DND-41 (cell line): ENCODE results near the gene SULT2B1.

Experiments
- ATAC-seq: fragments of 200-7000 bp; cut with Tn5 transposase; 3 replicates; pipeline ENCODE4 v1.9.1; 2021; ENCODE audit warnings: low read depth; ENCODE audit not compliant: insufficient read depth
- DNase-seq: peaks from one replicate; pipeline ENCODE4 v3.0.0-alpha.2; 2020
- H2AFZ ChIP-seq: 2 replicates; pipeline ENCODE4 v1.6.0; 2012; ENCODE audit warnings: low read depth, low read length
- H3K27ac ChIP-seq: 2 replicates; pipeline ENCODE4 v1.5.1; 2012; ENCODE audit warnings: low read length, inconsistent platforms
- H3K27me3 ChIP-seq: fragments of 200-600 bp; sonication (generic); 2 replicates; pipeline ENCODE4 v1.6.0; 2012; ENCODE audit warnings: low read length, mild to moderate bottlenecking, inconsistent platforms; ENCODE audit not compliant: insufficient read depth, poor library complexity
- H3K36me3 ChIP-seq: 2 replicates; pipeline ENCODE4 v1.5.1; 2012; ENCODE audit warnings: low read length, inconsistent platforms; ENCODE audit not compliant: insufficient read depth
- H3K4me1 ChIP-seq: 2 replicates; pipeline ENCODE4 v1.5.1; 2012; ENCODE audit warnings: mild to moderate bottlenecking, low read length; ENCODE audit not compliant: insufficient read depth
- H3K4me2 ChIP-seq: 2 replicates; pipeline ENCODE4 v1.6.0; 2012; ENCODE audit warnings: mild to moderate bottlenecking, moderate library complexity, low read length, inconsistent platforms; ENCODE audit not compliant: insufficient read depth
- H3K4me3 ChIP-seq, 2 experiments: fragments of 200-600 bp in 1 of 2; shearing (Covaris generic) in 1 of 2; 2 replicates each; pipeline ENCODE4 v1.5.1; 2012 to 2016; ENCODE audit warnings: inconsistent platforms in 2 of 2, low read length in 2 of 2, mild to moderate bottlenecking in 2 of 2, low read depth in 1 of 2, moderate library complexity in 1 of 2
- H3K79me2 ChIP-seq: 2 replicates; pipeline ENCODE4 v1.6.0; 2012; ENCODE audit warnings: low read length, inconsistent platforms; ENCODE audit not compliant: insufficient read depth
- H3K9ac ChIP-seq: 2 replicates; pipeline ENCODE4 v1.6.0; 2012; ENCODE audit warnings: low read depth, mild to moderate bottlenecking, inconsistent platforms, low read length, moderate library complexity
- H3K9me3 ChIP-seq: 2 replicates; pipeline ENCODE4 v1.5.1; 2012; ENCODE audit warnings: low read length, moderate library complexity, mild to moderate bottlenecking, inconsistent platforms; ENCODE audit not compliant: insufficient read depth, severe bottlenecking
- H4K20me1 ChIP-seq: 2 replicates; pipeline ENCODE4 v1.6.0; 2012; ENCODE audit warnings: low read length; ENCODE audit not compliant: insufficient read depth
- CTCF ChIP-seq: IDR thresholded peaks from 2 replicates; pipeline ENCODE4 v1.5.1; 2012; ENCODE audit warnings: borderline replicate concordance, low read length, moderate library complexity, mild to moderate bottlenecking; ENCODE audit not compliant: poor library complexity, severe bottlenecking; ENCODE audit errors: extremely low read depth
- EZH2 ChIP-seq: IDR thresholded peaks from 3 replicates; pipeline ENCODE4 v1.6.1; 2012; ENCODE audit warnings: borderline replicate concordance, low read depth, mild to moderate bottlenecking, moderate library complexity, low read length, inconsistent platforms; ENCODE audit not compliant: severe bottlenecking

Gene SULT2B1

GRCh38 chr19:48553676-48554384 lies 1.9 kb downstream of the SULT2B1 start:
- Histone ChIP-seq H4K20me1 (no peaks in the 10 kb centered on the region), H3K4me1 (no peaks in the 10 kb centered on the region), H3K4me2 (no peak overlapping the region), H3K27me3 (no peaks in the 10 kb centered on the region), H2AFZ (no peak overlapping the region), H3K9ac (no peak overlapping the region), H3K36me3 (no peaks in the 10 kb centered on the region), H3K27ac (no peak overlapping the region), H3K79me2 (no peaks in the 10 kb centered on the region), H3K9me3 (no peaks in the 10 kb centered on the region), H3K4me3 (no peak overlapping the region)
- TF ChIP-seq CTCF (no peak), EZH2 (no peak)
- DNase-seq (no peak), ATAC-seq (no peak)

DNA sequence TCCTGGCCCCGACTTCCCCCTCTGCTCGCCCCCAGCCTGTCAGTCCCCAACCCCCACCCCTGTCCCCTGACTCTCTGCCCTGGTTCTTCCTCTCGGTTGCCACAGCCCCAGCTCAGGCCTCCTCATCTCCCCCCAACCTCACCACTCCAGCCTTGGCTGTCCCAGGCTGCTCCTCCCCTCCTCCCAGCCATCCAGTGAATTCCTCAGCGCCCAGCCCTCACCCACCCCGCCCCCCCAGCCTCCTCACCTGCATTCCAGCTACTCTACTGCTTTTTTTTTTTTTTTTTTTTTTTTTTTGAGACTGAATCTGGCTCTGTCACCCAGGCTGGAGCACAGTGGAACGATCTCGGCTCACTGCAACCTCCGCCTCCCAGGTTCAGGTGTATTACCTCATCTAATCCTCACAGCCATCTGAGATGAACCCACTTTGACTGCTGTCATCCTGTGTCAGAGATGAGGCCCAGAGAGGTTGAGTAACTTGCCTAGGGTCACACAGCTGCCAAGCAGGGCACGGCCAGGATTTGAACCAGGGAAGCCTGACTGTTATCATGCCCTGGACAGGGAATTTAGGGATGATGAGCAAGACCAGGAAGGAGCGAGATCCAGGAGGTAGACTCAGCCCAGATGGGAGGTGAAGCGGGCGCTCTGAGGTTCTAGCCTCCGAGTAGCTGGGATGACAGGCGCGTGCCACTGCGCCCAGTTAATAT lies 2.6 kb downstream of the SULT2B1 start:
- no peak for TF ChIP-seq CTCF
- TF ChIP-seq EZH2 = no peak
- H3K9me3 ChIP-seq = no peaks in the 10 kb centered on the region
- H3K36me3 ChIP-seq = no peaks in the 10 kb centered on the region
- no peak overlapping the region for H3K27ac ChIP-seq
- no peak overlapping the region for H3K9ac ChIP-seq
- no peaks in the 10 kb centered on the region for H3K27me3 ChIP-seq
- H4K20me1 ChIP-seq = no peaks in the 10 kb centered on the region
- H2AFZ ChIP-seq = no peak overlapping the region
- ATAC-seq (no peak), DNase-seq (no peak)
- H3K4me1 ChIP-seq = no peaks in the 10 kb centered on the region
- no peak overlapping the region for H3K4me2 ChIP-seq
- H3K4me3 ChIP-seq = no peak overlapping the region
- no peaks in the 10 kb centered on the region for H3K79me2 ChIP-seq

DNA sequence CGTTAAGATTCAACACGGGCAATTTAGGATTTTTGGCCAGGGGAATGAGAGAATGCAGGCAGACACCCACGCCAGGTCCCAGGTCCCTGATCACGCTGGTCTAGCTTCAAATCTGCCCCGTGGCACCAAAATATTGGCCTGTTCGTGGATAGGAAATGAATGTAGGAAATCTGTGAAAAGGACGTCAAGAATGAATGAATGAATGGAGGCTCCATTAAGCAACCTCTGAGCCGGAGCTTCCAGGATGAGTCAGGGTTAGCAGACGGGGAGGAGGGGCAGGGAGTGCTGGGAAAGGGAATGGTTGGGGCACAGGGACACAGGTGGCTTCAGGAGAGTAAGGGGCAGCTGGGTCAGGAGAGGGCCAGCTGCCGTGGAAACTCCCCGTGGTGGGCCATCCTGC lies 4.2 kb downstream of the SULT2B1 start:
- TF ChIP-seq EZH2 (no peak), CTCF (no peak)
- H3K9ac ChIP-seq = no peak overlapping the region

More for the DNA sequence above, 4.2 kb downstream of the SULT2B1 start:
- Histone ChIP-seq H4K20me1 (no peaks in the 10 kb centered on the region), H3K27ac (no peak overlapping the region), H3K4me2 (no peak overlapping the region), H3K36me3 (no peaks in the 10 kb centered on the region), H3K9me3 (no peaks in the 10 kb centered on the region), H3K4me1 (no peaks in the 10 kb centered on the region), H2AFZ (no peak overlapping the region), H3K4me3 (no peak overlapping the region), H3K27me3 (no peaks in the 10 kb centered on the region), H3K79me2 (no peaks in the 10 kb centered on the region)
- no peak for DNase-seq
- ATAC-seq = no peak
